ENCODE results near the gene TMEM167A.
A peak's percentile ranks its signal among the peaks of the same experiment; 100 is the strongest.

TMEM167A gene

DNA sequence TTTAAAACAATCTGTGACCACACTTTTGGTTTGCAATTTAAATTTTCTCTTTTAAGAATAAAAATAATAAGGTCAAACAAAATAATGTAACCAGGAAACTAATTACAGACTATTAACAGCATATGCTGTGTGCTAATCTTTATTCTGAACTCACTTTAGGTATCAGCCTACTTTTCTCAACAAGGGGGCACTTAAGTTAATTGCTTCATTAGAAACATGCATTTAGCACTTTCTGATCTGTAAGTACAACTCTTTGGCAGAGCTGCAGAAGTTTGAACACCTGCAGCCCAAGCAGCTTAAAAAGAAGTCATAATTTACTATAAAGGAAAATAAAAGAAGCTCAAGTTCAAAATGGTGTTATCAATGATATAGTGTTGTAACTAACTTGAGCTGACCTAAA lies 21.8 kb upstream of the TMEM167A start:
- TF ChIP-seq FOXK2 (IDR thresholded peaks at IDR 0.05) (no peak), BHLHE40 (IDR thresholded peaks at IDR 0.05; ENCODE audit: borderline replicate concordance) (no peak), CTBP1 (IDR thresholded peaks at IDR 0.05; ENCODE audit: borderline replicate concordance) (no peak), FOXM1 (IDR thresholded peaks at IDR 0.05; ENCODE audit: borderline replicate concordance) (no peak), NFRKB (IDR thresholded peaks at IDR 0.05) (no peak), LEF1 (IDR thresholded peaks at IDR 0.05; ENCODE audit: borderline replicate concordance) (no peak), FOXA1 (IDR thresholded peaks at IDR 0.05) (no peak), L3MBTL2 (conservative IDR thresholded peaks at IDR 0.05) (no peak), TARDBP (IDR thresholded peaks at IDR 0.05) (no peak), ELF4 (IDR thresholded peaks at IDR 0.05) (no peak)
- TF ChIP-seq, protein P1, sequence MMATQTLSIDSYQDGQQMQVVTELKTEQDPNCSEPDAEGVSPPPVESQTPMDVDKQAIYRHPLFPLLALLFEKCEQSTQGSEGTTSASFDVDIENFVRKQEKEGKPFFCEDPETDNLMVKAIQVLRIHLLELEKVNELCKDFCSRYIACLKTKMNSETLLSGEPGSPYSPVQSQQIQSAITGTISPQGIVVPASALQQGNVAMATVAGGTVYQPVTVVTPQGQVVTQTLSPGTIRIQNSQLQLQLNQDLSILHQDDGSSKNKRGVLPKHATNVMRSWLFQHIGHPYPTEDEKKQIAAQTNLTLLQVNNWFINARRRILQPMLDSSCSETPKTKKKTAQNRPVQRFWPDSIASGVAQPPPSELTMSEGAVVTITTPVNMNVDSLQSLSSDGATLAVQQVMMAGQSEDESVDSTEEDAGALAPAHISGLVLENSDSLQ (IDR thresholded peaks at IDR 0.05), result no peak
- ChIA-PET POLR2A (no interaction called here), CTCF (no interaction called here)
- no peak for DNase-seq (ENCODE audit: extremely low spot score)

DNA sequence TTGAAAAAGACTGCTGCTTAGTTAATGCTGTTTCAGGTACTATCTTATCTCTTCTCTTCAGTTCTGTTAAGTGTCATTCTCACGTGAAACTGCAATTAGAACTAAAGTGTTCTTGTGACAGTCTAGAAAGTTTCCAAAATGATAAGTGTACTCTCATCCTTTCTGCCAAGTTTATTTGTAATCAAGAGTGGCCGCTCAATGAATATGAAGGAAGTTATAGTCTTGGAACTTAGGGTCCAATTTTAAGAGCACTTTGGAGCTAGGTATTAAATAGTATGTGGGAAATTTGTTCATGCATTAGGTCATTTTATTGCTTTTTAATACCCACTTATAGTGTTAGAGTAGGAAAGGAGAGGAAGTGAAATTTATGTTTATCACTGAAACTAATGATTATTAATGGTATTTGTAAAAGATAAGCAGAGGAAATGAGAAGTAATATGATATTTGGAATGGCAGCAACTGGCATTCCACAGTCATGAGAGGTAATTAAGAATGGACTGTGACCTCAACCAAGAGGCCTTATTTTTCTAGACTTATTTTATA lies 20.6 kb upstream of the TMEM167A start:
- CTCF ChIA-PET, result no interaction called here
- POLR2A ChIA-PET, result no interaction called here
- DNase-seq (ENCODE audit: extremely low spot score), result no peak
- peak; percentile 40; the same call in 1 of the 2 replicates for TF ChIP-seq CTBP1 (IDR thresholded peaks at IDR 0.05; ENCODE audit: borderline replicate concordance)
- no peak for TF ChIP-seq TARDBP (IDR thresholded peaks at IDR 0.05)
- TF ChIP-seq, protein P1 (IDR thresholded peaks at IDR 0.05), result peak; percentile 72

DNA sequence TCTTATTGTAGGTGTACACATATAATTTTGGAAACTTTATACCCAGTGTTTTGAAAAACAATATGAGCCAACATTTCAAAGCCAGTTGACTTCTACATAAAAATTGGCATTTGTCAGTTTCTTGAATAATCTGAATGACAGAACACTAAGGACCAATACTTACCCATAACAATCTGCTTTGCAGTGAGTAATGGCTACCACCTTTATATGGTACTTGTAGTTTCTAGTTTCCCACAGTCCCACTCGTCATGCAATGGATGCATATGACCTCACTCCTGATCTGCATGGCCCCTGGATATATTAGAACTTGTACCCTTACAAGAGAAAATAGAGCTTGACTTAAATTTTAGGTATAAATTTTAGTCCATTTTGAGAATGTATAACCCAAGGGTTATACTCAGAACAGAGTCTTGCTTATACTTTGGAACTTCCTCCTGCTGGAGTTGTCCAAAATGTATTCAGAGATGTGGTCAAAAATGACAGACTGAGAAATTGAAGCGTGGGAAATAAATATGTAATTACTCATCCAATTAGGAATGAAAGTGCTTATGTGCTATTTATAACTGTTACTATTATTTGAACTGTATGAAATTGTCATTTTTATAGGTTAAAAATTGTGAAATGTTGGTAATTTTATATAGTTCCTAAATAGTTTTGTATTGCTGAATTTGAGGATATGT lies 19.6 kb upstream of the TMEM167A start:
- no peak for DNase-seq (ENCODE audit: extremely low spot score)
- ChIA-PET CTCF (no interaction called here), POLR2A (no interaction called here)
- TF ChIP-seq L3MBTL2 (conservative IDR thresholded peaks at IDR 0.05) (no peak), HDGF (IDR thresholded peaks at IDR 0.05; ENCODE audit: borderline replicate concordance) (no peak), FOXK2 (IDR thresholded peaks at IDR 0.05) (no peak), NFRKB (IDR thresholded peaks at IDR 0.05) (no peak), SP1 (IDR thresholded peaks at IDR 0.05) (no peak), ZNF384 (IDR thresholded peaks at IDR 0.05) (no peak), CTBP1 (IDR thresholded peaks at IDR 0.05; ENCODE audit: borderline replicate concordance) (no peak), SUZ12 (IDR thresholded peaks at IDR 0.05) (no peak), BHLHE40 (IDR thresholded peaks at IDR 0.05; ENCODE audit: borderline replicate concordance) (no peak), FOXM1 (IDR thresholded peaks at IDR 0.05; ENCODE audit: borderline replicate concordance) (no peak), ELF4 (IDR thresholded peaks at IDR 0.05) (no peak), FOXA1 (IDR thresholded peaks at IDR 0.05) (no peak)
- TF ChIP-seq, protein P1 (IDR thresholded peaks at IDR 0.05), result no peak

GRCh38 chr5:83095957-83096539 lies 18.9 kb upstream of the TMEM167A start:
- TF ChIP-seq L3MBTL2 (conservative IDR thresholded peaks at IDR 0.05) (no peak), TARDBP (IDR thresholded peaks at IDR 0.05) (no peak), FOXM1 (IDR thresholded peaks at IDR 0.05; ENCODE audit: borderline replicate concordance) (no peak), FOXA1 (IDR thresholded peaks at IDR 0.05) (no peak), SP1 (IDR thresholded peaks at IDR 0.05) (no peak), BHLHE40 (IDR thresholded peaks at IDR 0.05; ENCODE audit: borderline replicate concordance) (no peak), FOXK2 (IDR thresholded peaks at IDR 0.05) (no peak), LEF1 (IDR thresholded peaks at IDR 0.05; ENCODE audit: borderline replicate concordance) (no peak), CTBP1 (IDR thresholded peaks at IDR 0.05; ENCODE audit: borderline replicate concordance) (no peak), ELF4 (IDR thresholded peaks at IDR 0.05) (no peak), ARNT (IDR thresholded peaks at IDR 0.05) (no peak), ZNF384 (IDR thresholded peaks at IDR 0.05) (no peak), SUZ12 (IDR thresholded peaks at IDR 0.05) (no peak), HDGF (IDR thresholded peaks at IDR 0.05; ENCODE audit: borderline replicate concordance) (no peak), NFRKB (IDR thresholded peaks at IDR 0.05) (no peak)
- TF ChIP-seq, protein P1 (IDR thresholded peaks at IDR 0.05), result no peak
- POLR2A ChIA-PET, result interaction anchor here (1.4 kb wide), 1 partner anchor 19 kb away, joined by 5 read pairs; the partner anchor contains the start of genes TMEM167A and XRCC4
- no peak for DNase-seq (ENCODE audit: extremely low spot score)
- CTCF ChIA-PET, result no interaction called here

- CTCF ChIA-PET, result no interaction called here
- POLR2A ChIA-PET, result interaction anchor here (1.4 kb wide), 1 partner anchor 18 kb away, joined by 5 read pairs; the partner anchor contains the start of genes TMEM167A and XRCC4
- DNase-seq (ENCODE audit: extremely low spot score), result no peak
- no peak for TF ChIP-seq BHLHE40 (IDR thresholded peaks at IDR 0.05; ENCODE audit: borderline replicate concordance)
Observed at GRCh38 chr5:83095163-83095956, 18.2 kb upstream of the TMEM167A start.
